GM18498 (cell line): ENCODE measurements around the gene TGDS.
A peak's percentile ranks its signal among the peaks of the same experiment; 100 is the strongest.
"Not testable (repeated sequence)": the region's sequence is repeated elsewhere in the genome, so short reads cannot be mapped to it uniquely, and the experiment has no call there.

ENCODE experiments used
- ATAC-seq: cut with Tn5 transposase; IDR thresholded peaks from one replicate; pipeline ENCODE4 v1.9.1; 2021; ENCODE audit warnings: mild to moderate bottlenecking, moderate library complexity; ENCODE audit not compliant: unreplicated experiment

The TGDS gene

DNA sequence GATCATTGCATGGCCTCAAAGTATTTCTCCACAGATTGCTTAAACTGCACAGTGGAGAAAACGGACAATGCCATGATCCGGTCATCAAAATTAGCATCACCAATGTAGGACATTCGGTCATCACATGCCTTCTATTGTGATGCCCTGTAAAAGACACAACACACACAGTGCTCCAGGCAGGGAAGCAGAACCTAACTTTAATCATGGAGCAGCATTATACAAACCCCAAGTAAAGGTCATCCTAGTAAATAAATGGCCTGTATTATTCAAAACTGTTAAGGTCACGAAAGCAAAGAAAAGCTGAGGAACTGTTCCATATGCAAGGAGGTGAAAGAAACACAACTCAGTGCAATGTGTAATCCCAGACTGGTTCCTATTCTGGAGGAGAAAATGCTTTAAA, 42.2 kb downstream of the TGDS start:
- ATAC-seq: no peak

DNA sequence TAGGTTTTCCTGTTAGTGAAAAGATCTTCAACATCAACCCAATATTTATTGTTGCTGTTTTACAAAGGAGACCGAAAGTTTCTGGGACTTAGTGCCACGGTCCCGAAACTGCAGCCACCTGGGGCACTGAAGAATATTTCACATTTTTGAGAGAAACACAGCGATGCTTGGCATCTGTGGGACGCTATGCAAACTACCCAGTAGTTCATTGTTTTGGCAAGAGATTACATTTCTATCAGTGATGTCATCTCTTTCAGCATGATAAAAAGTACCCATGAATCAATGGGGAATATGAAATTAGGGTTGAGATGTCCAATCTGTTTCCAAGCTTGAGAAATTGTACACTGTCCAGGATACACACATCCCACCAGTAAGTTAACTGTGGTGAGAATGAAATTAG, 43.9 kb downstream of the TGDS start:
- ATAC-seq: no peak

DNA sequence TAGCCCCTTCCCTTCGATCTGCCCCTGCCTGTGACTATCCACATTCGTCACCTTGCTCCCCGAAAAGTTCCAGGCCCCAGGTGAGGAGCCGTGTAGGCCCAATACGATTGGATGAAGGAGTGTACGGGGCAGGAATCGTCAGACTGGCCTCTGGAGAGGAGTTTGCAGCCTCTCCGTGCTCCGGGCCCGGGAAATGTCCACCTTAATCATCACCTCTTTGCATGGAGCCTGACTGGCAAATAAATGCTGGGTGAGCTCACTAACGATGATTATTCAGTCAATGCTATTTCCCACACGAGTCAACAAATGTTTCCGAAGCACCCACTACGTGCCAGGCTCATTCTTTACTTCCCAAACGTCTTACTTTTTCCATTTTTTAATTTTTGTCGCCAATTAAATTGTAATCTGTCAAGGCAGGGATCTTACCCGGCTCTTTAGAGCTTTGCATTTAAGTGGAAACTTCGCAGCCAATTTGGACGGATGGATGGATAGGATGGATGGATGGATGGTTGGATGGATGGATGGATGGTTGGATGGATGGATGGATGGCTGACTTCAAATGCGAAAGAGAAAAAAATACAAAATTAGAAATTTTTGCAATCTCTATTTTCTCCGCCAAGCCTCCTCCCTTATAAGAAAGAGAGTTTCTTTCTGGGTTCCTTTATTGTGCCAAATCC, 45.8 kb downstream of the TGDS start:
- peak; percentile 5 for ATAC-seq

DNA sequence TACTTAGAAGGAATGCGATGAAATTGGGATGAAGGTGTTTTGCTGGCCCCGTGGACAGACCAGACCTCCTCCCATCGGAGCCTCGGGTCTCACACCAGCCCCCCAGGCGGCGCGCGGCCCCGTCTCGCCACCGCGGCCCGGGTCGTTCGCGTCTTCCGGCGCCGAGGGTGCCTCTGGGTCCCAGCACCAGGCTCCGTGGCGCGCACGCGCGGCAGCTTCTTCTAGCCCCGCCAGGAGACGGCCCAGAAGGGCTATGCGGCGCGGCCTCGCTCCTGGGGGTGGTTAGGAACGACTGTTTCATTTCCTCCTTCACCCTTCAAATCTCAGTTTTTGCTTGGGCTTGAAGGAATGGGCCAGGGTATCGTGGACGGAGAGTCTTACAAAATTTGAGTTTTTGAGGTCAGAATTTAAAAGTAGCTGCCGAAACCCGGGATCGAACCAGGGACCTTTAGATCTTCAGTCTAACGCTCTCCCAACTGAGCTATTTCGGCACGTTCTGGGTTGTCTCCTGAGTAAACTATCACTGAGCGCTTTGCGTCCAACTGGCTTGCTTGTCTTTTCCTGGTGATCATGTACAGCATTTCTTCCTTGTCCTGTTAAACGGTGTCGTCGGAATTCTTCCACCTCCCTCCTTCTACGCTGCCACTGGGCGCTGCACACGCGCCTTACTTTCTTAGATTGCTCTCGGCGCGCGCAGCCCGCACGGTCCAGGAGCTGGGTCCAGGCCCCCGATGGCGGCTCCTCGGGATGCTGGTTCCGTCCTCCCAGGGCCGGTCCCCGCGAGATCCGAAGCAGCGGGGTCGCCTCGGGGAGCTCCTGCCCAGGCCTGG, 46.5 kb downstream of the TGDS start:
- ATAC-seq: peak; percentile 93

DNA sequence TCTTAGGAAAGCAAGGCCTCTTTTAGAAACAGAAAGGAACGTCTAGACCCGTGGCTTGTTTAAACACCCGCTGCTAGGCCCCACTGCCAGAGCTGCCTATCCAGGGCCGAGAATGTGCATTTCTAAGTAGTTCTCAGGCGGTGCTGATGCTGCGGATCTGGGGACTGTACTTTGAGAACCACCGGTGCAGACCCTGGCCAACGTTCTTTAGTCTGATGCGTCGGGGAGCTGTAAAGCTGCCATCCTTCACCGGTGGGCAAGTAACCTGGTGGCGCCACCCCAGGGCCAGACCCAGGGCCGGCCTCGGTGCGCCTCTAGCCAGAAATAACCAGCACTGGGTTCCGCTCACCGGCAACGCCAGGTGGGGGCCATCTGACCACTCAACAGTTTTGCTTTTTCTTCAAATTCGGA, 47.1 kb downstream of the TGDS start:
- ATAC-seq: peak; percentile 63

DNA sequence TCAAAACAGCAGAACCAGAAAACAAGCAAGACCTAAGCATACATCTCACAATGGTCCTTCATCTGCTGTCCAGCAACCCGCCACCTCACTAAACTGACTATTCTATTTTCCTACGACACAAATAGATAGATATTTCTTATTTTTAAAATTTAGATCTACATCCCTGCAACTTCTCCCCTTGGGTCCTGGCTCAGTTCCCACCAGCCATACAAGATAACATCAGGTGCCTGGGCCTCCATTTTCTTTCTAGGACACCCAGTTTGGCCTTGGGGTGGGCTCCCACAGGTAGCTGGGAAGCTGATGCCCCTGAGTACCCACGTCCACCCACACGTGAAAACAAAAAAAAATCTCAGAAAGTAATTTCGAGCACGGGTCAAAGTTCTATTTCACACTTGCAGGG, 47.6 kb downstream of the TGDS start:
- ATAC-seq: no peak

DNA sequence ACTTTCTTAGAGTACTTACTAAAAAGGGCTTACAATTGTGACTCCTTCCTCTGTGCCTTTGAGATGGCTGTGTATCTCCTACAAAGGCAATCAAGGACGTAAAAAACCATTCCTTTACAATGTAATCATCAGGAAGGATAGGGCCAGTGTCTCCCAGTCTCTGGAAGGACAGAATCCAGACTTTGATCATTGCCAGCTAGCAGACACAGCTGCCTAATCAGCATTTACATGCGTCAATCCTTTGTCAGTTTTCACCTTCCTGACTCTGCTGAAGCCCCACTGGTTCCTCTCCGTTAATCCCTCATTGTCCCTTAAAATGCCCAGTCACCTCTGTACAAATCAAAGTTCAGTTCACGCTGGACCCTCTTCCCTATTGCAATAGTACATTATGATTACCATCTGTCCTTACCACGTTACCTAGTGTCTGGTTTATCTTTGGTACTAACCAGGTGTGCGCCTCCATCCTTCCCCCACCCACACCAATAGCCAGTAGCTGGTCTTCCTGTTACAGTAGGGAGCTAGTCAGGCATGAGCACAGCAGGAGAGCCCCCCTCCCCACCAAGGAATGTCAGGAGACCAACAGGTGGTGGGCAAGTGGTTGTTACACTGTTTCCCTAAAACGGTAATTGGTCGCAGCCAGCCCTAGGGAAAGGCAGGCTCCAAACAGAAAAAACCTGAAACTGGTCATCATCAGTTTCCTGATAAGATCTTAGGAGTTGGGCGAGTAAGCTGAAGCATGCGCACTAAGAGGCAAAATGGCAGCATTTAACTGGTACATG, 49.7 kb downstream of the TGDS start:
- no peak for ATAC-seq

DNA sequence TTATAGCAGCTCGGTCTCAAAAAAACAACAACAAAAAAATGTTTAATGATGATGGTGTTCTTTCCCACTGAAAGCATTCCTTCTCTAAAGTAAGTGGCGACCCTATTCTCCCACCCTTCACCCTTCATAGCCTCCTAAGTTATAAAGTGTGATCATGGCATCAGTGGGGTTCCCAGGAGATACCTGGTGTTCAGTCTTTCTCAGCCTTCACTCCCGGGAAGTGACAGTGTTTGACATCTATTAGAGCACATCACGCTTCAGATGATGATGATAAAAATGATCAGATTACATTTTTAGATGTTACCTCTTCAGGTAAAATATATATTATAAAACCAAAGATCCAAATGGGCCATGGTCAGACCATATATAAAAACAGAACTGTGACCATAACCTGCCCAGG, 51.0 kb downstream of the TGDS start:
- ATAC-seq: no peak

DNA sequence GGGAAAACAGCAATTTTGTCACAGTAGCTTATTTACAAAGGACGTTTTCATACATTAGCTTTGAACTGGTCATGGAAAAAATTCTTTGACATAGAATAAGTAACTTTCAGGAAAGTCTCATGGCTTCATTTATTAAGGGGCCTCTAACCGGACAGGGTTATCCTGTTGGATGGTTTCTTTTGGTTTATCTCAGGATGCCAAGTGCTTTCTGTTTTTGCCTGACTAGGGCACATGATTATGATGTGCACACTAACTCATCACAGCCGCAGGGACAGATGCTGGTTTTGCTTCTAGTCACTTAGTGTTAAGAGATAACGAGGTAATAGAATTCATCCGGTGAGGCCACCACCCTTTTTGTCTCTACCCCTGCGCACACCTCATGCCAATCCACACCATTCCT, 53.0 kb downstream of the TGDS start:
- no peak for ATAC-seq

DNA sequence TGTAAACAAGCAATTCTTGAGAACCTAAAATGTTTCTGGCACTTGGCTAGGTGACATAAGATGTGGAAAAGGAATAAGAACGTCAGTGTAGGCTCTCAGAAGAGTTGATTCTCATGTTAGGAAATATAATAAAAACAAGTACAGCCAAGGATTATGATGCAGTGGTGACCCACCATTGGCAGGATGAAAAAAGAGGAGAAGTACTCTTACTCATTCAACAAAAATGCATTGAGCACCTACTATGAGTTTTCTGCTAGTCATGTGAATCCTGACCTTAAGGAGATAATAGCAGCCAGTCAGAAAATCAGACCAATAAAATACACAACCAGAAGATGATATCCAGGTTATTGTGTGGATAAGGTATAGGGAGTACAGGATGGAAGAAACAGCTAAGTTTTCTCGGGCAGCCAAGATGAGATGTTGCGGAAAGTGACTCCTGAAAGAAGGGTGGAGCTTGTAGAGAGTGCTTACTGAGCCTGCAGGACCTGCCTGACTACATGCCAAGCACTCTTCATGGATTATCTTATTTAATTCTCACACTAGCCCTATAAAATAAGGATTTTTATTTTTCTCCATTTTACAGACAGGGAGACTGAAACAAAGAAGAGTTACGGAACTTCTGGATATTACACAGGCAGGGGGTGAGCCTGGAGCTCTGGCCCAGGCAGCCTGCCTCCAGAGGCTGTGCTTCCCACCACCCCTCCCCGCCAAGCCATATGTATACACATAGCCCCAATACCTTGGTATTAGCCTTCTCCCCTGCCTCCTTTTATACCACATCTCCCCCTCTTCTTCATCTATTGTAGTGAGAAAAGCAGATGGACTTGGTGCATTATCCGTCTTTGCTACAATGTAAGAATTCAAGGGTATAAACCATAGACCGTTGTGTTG, 58.0 kb downstream of the TGDS start:
- ATAC-seq: no peak

DNA sequence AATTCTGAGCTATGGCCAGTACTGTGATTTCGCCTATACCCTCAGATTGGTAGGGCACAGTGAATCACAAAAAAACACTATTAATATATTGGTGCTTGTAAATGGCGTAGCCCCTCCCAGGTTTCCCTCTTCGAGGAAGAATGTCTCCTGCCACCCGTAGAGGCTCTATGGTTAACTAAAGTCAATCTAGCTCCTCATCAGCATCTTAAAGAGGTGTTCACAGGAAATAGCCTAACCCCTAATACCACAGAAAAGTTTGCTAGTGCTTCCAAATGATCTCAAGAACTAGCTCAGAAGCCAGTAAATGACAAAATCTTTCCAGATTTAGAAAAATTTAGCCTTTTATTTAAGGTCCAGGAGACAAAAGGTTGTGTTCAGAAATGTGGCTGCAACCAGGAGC, 60.2 kb downstream of the TGDS start:
- no peak for ATAC-seq

DNA sequence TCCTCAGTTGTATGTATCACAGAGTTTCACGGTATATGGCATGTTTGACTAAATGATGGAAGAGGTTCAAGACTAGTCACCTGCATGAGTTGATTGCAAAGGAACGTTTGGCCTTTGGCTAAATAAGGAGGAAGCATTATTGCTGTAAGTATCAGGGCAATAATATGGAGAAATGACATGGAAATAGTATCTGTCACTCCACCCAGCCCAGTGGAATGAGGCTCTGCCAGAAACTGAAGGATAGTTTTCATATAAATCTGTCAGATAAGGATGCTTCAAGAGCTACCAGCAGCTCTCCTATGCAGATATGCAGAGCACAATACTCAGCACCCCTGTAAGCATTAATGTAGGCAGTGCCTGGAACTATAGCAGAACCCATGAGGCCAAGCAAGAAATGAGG, 60.7 kb downstream of the TGDS start:
- no peak for ATAC-seq

DNA sequence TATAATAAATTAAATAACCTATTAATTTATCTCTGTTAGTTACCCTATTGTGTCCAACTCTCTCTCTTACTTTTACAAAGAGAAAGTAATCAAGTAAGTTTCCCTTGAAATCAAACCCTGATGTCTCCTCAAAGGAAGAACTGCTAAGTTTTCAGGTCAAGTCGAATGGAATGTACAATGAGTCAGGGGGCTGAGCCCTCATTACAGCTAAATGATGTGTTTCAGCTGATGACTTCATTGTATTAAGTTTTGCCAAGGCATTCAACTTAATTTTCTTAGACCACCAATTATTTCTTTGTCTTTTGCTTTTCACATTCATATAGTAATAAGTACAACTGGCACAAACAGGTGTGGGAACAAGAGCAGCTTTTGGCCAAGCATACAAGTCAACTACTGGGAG, 61.8 kb downstream of the TGDS start:
- ATAC-seq: no peak

DNA sequence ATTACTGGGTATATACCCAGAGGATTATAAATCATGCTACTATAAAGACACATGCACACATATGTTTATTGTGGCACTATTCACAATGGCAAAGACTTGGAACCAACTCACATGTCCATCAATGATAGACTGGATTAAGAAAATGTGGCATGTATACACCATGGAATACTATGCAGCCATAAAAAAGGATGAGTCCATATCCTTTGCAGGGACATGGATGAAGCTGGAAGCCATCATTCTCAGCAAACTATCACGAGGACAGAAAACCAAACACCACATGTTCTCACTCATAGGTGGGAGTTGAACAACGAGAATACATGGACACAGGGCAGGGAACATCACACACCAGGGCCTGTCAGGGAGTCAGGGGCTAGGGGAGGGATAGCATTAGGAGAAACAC, 63.7 kb downstream of the TGDS start:
- not testable (repeated sequence) for ATAC-seq

DNA sequence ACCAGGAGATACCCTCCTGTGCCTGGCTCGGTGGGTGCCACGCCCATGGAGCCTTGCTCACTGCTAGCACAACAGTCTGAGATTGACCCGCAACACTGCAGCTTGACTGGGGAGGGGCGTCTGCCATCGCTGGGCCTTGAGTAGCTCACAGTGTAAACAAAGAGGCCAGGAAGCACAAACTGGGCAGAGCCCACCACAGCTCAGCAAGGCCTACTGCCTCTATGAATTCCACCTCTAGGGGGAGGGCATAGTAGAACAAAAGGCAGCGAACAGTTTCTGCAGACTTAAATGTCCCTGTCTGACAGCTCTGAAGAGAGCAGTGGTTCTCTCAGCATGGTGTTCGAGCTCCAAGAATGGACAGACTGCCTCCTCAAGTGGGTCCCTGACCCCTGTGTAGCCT, 69.0 kb downstream of the TGDS start:
- not testable (repeated sequence) for ATAC-seq

DNA sequence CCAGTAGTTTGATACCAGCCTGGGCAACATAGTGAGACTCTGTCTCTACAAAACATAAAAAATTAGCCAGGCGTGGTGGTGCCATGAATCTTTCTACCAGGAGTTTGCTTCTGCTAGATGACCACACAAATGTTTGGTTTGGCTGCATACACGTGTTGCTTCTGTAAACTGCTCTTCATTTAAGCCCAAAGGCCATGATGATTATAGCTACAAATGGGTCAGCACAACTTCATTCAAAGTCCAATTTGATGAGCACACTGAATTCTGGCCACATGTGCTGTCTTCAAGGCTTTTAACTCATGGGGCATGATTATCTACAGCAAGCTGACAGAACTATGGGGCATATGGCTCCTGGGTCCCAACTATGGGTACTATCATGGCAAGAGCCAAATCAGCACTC, 70.2 kb downstream of the TGDS start:
- no peak for ATAC-seq

DNA sequence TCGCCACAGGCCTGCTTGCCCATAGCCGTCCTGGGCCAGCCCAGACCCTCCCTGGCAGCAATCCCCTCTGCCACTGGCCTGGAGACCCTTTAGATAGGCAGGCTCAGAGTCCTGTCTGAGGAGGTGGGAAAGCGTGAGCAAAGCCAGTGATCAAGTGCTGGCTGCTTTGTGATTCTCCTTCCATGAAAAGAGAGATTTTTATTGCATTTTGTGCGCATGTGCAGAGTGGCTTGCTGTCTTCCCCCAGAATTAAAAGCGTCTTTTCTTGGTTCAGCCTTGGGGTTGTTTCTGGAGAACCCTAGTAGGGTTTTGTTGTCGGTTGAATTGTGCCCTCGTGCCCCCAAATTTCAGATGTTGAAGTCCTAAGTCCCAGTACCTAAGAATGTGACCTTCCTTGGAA, 71.5 kb downstream of the TGDS start:
- no peak for ATAC-seq
